Raji (cell line): Measurements from ENCODE around the gene GMIP.

Experiments
- POLR2A ChIP-seq: IDR thresholded peaks from 2 replicates; pipeline ENCODE4 v1.6.1; 2011; ENCODE audit warnings: low read depth, low read length, control low read depth; ENCODE audit not compliant: insufficient read depth

The GMIP gene

DNA sequence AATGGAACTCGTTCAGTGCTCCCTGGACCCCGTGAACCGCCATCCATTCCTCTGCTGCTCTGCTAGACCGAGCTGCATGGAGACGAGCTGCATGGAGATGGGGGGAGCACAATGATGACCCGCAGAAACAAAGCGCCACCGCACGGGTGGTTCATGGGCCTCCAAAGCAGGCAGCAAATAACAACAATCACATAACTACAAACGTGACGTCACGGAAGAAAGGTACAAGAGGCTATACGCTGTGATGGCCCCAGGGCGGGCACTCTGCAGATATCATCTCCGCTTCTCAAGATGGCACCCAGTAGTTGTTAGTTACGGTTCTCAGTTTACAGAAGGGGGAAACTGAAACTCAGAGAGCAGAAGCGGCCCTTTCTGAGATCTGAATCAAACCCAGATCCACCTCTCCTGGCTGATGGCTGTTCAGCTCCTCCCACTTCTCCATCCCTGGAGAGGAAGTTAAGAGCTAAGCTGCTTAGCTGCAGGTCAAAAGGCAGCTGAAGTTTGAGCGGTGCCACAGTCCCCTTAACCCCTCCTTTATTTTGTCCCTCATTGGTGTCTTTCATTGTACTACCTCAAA is 18.3 kb upstream of the GMIP start:
- TF ChIP-seq POLR2A, result peak; percentile 58

- no peak for TF ChIP-seq POLR2A
Observed at GRCh38 chr19:19661141-19661674, 17.8 kb upstream of the GMIP start.

GRCh38 chr19:19659646-19660245 is 16.3 kb upstream of the GMIP start:
- TF ChIP-seq POLR2A, result no peak

GRCh38 chr19:19657397-19657783 is 13.9 kb upstream of the GMIP start:
- no peak for TF ChIP-seq POLR2A

GRCh38 chr19:19656451-19657396 is 13.3 kb upstream of the GMIP start:
- TF ChIP-seq POLR2A, result no peak

- no peak for TF ChIP-seq POLR2A
Observed at GRCh38 chr19:19655641-19656343, 12.3 kb upstream of the GMIP start.

GRCh38 chr19:19655051-19655594 is 11.7 kb upstream of the GMIP start:
- no peak for TF ChIP-seq POLR2A

DNA sequence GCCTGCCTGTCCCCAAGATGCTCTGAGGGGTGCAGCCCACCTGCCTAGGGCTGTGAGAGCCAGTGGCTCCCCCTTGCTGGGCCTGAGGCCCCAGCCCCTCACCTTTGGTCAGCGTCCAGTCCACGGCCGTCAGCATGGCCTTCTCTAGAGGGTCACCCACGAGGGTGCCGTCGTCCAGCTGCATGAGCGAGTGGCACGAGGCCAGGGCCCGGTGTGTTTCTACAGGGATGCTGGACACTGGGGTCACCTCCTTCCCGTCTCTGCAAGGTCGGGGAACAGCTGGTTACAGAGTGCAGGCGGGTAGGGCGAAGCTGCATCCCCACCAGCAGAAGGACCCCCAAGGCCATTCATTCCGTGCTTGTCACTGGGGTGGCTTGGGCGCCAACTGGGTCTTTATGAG is 11.0 kb upstream of the GMIP start:
- no peak for TF ChIP-seq POLR2A

DNA sequence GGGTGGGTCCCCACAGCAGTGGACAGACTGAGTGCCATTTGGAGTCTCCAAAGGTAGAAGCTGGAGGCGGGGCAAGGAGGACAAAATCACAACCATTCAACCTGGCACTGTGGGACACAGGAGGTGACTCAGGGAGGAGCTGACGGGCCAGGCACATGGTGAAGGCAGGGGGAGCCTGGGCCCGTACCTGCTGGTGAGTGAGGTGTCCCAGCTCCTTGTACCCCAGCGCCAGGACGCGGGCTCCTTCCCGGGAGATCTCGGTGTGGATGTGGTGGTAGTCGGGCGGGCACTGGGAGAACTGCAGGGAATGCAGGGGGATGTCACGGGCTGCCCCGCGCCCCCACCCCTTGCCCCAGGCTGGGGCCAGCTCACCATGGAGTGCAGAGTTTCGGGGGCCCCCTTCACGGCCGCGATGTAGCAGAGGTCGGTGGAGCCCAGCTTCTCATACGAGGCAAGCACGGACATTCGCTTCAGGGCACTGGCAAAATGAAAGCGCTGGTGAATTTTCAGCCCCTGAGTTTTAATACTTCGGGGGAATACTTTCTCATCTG is 10.2 kb upstream of the GMIP start:
- no peak for TF ChIP-seq POLR2A

GRCh38 chr19:19652482-19653295 is 9.2 kb upstream of the GMIP start:
- TF ChIP-seq POLR2A, result no peak

DNA sequence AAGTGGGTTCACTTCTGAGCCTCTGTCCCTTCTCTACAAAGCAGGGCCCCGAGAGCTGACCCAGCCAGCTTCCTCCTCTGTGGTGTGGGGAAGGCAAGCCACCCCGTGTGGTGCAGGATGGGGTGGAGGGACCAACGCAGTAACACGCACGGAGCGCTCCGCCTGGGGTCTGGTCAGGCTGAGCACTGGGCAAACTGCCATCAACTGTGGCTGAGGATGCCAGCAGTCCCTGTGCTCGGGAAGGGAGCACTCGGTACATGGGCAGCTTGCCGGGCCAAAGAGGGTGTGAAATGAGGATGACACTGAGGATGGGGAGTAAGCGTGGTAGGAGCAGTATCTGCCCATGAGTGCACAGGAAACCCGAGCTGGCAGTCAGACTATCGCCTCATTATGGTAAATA is 7.6 kb upstream of the GMIP start:
- TF ChIP-seq POLR2A, result no peak

DNA sequence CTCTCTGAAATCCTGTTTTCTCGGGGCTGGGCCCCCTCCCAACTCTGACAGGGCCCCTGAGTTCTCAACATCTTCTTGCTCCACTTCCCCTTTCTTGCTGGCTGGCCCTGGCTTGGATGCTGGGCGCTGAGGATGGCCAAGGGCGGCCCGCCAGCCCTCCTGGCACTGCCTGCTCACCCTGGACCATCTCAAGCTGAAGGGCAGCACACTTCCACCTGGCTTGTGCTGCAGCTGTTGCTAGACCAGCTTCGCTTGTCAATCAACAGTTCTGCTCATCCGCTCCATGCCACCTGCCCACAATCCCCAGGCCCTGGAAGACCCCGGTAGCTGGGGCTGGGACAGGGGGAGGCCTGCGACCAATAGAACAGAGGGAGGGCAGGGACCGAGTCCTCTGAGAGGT is 6.9 kb upstream of the GMIP start:
- TF ChIP-seq POLR2A, result no peak

DNA sequence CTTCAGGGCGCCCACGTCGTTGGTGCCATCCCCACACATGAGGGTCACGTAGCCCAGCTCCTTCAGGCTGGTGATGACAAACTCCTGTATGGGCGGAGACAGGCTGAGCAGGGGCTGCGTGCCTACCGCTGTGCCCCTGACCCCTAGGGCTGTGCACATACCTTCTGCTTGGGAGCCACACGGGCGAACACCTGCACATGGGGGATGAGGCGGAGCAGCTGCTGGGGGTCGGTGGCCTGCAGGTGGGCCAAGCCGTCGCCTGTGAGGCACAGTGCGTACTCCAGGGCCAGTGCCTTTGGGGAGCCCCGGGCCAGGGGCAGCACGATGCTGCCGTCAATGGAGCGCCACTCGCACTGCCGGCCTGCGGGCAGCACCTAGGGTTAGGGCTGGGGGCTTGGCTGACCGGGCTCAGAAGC is 6.1 kb upstream of the GMIP start:
- TF ChIP-seq POLR2A, result no peak

GRCh38 chr19:19649155-19649554 is 5.7 kb upstream of the GMIP start:
- TF ChIP-seq POLR2A, result no peak
